Ovary (tissue), 3 donors: Measurements from ENCODE around the gene TAF1.
"Not testable (repeated sequence)": the region's sequence is repeated elsewhere in the genome, so short reads cannot be mapped to it uniquely, and the experiment has no call there.

ENCODE experiments used
- POLR2A ChIP-seq: fragments of 450-650 bp; IDR thresholded peaks from one replicate; pipeline ENCODE4 v1.6.1; 2017; ENCODE audit warnings: antibody characterized with exemption, mild to moderate bottlenecking, moderate library complexity
- TF ChIP-seq, protein P1 (sequence below), 3 donors: fragments of 450-650 bp in 2 of 3; fragments of 200-600 bp in 1 of 3; IDR thresholded peaks; one replicate each; pipeline versions ENCODE4 v1.5.1 to v1.8.0; 2016 to 2022; ENCODE audit warnings: antibody characterized with exemption in 3 of 3, mild to moderate bottlenecking in 1 of 3
- donor health status: DM: no; HTN: no; CAD: no.

- TF ChIP-seq, protein P1, sequence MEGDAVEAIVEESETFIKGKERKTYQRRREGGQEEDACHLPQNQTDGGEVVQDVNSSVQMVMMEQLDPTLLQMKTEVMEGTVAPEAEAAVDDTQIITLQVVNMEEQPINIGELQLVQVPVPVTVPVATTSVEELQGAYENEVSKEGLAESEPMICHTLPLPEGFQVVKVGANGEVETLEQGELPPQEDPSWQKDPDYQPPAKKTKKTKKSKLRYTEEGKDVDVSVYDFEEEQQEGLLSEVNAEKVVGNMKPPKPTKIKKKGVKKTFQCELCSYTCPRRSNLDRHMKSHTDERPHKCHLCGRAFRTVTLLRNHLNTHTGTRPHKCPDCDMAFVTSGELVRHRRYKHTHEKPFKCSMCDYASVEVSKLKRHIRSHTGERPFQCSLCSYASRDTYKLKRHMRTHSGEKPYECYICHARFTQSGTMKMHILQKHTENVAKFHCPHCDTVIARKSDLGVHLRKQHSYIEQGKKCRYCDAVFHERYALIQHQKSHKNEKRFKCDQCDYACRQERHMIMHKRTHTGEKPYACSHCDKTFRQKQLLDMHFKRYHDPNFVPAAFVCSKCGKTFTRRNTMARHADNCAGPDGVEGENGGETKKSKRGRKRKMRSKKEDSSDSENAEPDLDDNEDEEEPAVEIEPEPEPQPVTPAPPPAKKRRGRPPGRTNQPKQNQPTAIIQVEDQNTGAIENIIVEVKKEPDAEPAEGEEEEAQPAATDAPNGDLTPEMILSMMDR (IDR thresholded peaks at IDR 0.05): not testable (repeated sequence)
- not testable (repeated sequence) for TF ChIP-seq POLR2A
These were observed 25.6 kb downstream of the TAF1 start for GRCh38 chrX:71391725-71392124.
